ENCODE data around the gene ORMDL3. TPM values are rescaled to one million over a fixed set of nuclear protein-coding genes. Genes with fewer than 3 reads are reported as not detected.

Gene ORMDL3
- total and polyA plus RNA-seq, 2 experiments from 2014 or later: 33.6 to 38.5 TPM

DNA sequence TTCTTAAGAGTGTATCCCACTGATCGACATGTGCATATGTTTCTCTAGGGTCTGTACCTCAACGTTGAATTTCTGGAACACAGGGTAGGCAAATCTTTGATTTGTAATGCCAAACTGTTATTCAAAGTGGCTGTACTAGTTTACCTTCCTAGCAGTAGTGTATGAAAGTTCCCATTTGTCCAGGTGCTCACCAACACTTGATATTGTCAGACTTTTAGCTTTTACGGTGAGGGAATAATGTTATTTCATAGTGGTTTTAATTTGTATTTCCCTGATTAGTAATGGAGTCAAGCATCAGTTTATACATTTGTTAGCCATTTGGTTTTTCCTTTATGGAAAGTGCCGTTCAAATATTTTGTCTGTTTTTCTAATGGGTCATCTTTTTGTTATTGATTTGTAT is 29.3 kb downstream of the ORMDL3 start:
- no peaks in the 10 kb centered on the region for H3K79me2 ChIP-seq (replicated peaks; ENCODE audit: insufficient read depth)
- H2AFZ ChIP-seq: no peak overlapping the region
- no peaks in the 10 kb centered on the region for H3F3A ChIP-seq (replicated peaks; ENCODE audit: low read depth)
- no peak for ATAC-seq
- Mint-ChIP-seq H3K36me3 (ENCODE audit: low read depth) (no peaks in the 10 kb centered on the region), H3K27me3 (ENCODE audit: insufficient read depth, low read depth, poor library complexity) (no peaks in the 10 kb centered on the region), H3K9me3 (no peaks in the 10 kb centered on the region), H3K4me3 (no peak overlapping the region), H3K4me1 (no peaks in the 10 kb centered on the region), H3K27ac (no peak overlapping the region)
- H3K27me3 ChIP-seq (ENCODE audit: insufficient read depth): no peaks in the 10 kb centered on the region
- no peaks in the 10 kb centered on the region for H3K4me1 ChIP-seq (ENCODE audit: insufficient read depth)
- no peak overlapping the region for H3K27ac ChIP-seq (ENCODE audit: low read depth)
- no peaks in the 10 kb centered on the region for H3K9me2 ChIP-seq (ENCODE audit: insufficient read depth)
- no peaks in the 10 kb centered on the region for H4K20me1 ChIP-seq (replicated peaks; ENCODE audit: insufficient read depth)
- no peak overlapping the region for H3K4me2 ChIP-seq
- no peak for DNase-seq (ENCODE audit: low spot score)
- TF ChIP-seq, protein P1, sequence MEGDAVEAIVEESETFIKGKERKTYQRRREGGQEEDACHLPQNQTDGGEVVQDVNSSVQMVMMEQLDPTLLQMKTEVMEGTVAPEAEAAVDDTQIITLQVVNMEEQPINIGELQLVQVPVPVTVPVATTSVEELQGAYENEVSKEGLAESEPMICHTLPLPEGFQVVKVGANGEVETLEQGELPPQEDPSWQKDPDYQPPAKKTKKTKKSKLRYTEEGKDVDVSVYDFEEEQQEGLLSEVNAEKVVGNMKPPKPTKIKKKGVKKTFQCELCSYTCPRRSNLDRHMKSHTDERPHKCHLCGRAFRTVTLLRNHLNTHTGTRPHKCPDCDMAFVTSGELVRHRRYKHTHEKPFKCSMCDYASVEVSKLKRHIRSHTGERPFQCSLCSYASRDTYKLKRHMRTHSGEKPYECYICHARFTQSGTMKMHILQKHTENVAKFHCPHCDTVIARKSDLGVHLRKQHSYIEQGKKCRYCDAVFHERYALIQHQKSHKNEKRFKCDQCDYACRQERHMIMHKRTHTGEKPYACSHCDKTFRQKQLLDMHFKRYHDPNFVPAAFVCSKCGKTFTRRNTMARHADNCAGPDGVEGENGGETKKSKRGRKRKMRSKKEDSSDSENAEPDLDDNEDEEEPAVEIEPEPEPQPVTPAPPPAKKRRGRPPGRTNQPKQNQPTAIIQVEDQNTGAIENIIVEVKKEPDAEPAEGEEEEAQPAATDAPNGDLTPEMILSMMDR (conservative IDR thresholded peaks at IDR 0.05; ENCODE audit: low read depth in 2 of 2): no peak
- TF ChIP-seq EZH2 (IDR thresholded peaks at IDR 0.05; ENCODE audit: low read depth, unreplicated experiment) (no peak), ETS1 (IDR thresholded peaks at IDR 0.05) (no peak), ZNF462 (CRISPR knock-in tag; IDR thresholded peaks at IDR 0.05) (no peak)
- H3K4me3 ChIP-seq: no peak overlapping the region
- H3K36me3 ChIP-seq (ENCODE audit: insufficient read depth): no peaks in the 10 kb centered on the region
